BJ (cell line): ENCODE measurements around the gene GRK1. TPM values are rescaled to one million over a fixed set of nuclear protein-coding genes. Genes with fewer than 3 reads are reported as not detected.

Experiments used
- CTCF ChIA-PET: fragments of 350-600 bp; formaldehyde crosslinking; extraction: SDS; loops from one replicate; lab custom pipeline; 2021; ENCODE audit warnings: antibody characterized with exemption, inconsistent platforms; lab: Yijun Ruan, JAX
- POLR2A ChIA-PET: fragments of 300-600 bp; sonication (Branson Sonifier 250); formaldehyde crosslinking; extraction: SDS; loops from one replicate; lab custom pipeline; 2021; ENCODE audit warnings: antibody characterized with exemption; lab: Charles Lee
- DNase-seq: peaks from one replicate; pipeline ENCODE4 v3.0.0-alpha.2; 2011; ENCODE audit warnings: low read depth
- H3K27me3 ChIP-seq: 2 replicates; pipeline ENCODE4 v1.6.0; 2011; ENCODE audit warnings: low read length; ENCODE audit not compliant: control insufficient read depth, insufficient read depth
- H3K36me3 ChIP-seq: 2 replicates; pipeline ENCODE4 v1.5.1; 2011; ENCODE audit warnings: low read length; ENCODE audit not compliant: control insufficient read depth, insufficient read depth
- H3K4me3 ChIP-seq: 2 replicates; pipeline ENCODE4 v1.5.1; 2011; ENCODE audit warnings: low read depth, mild to moderate bottlenecking, control low read depth, low read length
- polyA plus RNA-seq: library from polyadenylated mRNA; depleted of rRNA; stranded (reverse); fragments of >200 nt; gene quantifications from 2 replicates; pipeline ENCODE4 v1.2.3, GENCODE V29; 2011
- TF ChIP-seq, protein P1 (sequence below): IDR thresholded peaks from 2 replicates; pipeline ENCODE4 v1.5.1; 2011; ENCODE audit warnings: low read depth, mild to moderate bottlenecking, control low read depth, inconsistent platforms, low read length, moderate library complexity; ENCODE audit not compliant: insufficient read depth

Gene GRK1
- polyA plus RNA-seq, 1 experiment: 0.02 TPM

DNA sequence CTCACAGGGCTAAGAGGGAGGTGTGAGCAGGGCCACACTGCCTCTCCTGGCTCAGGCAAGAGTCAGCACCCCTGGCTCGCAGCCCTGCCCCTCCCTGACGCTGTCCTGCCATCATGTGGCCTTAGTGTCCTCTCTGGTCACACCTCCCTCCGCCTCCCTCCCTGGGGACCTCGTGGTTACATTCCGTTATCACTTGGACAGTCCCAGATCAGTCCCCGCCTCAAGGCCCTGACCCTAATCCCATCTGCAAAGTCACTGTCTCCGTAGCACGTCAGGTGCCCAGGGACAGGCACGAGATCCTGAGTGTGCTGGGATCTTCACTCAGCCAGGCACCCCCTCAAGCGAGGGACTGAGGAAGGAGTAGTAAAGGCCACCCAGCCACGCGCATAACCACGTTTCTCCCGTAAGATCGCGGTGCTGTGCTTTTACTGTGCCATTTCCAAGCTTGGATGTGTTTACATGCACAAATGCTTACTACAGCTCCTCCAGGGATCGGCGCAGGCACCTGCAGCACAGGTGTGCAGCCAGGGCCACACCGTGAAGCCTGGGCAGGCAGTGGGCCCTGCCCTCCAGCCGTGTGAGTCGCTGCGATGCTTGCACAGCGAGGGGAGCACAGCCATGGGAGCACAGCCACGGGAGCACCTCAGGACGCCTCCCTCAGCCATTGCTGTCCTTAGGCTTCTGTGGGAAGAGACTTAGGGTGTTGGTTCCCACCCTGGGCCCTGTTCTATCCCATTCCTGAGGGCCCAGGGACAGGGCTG lies 81.3 kb downstream of the GRK1 start:
- ChIA-PET POLR2A (no interaction called here), CTCF (no interaction called here)
- TF ChIP-seq, protein P1, sequence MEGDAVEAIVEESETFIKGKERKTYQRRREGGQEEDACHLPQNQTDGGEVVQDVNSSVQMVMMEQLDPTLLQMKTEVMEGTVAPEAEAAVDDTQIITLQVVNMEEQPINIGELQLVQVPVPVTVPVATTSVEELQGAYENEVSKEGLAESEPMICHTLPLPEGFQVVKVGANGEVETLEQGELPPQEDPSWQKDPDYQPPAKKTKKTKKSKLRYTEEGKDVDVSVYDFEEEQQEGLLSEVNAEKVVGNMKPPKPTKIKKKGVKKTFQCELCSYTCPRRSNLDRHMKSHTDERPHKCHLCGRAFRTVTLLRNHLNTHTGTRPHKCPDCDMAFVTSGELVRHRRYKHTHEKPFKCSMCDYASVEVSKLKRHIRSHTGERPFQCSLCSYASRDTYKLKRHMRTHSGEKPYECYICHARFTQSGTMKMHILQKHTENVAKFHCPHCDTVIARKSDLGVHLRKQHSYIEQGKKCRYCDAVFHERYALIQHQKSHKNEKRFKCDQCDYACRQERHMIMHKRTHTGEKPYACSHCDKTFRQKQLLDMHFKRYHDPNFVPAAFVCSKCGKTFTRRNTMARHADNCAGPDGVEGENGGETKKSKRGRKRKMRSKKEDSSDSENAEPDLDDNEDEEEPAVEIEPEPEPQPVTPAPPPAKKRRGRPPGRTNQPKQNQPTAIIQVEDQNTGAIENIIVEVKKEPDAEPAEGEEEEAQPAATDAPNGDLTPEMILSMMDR: no peak
- no peak for DNase-seq
- Histone ChIP-seq H3K36me3 (no peaks in the 10 kb centered on the region), H3K27me3 (no peaks in the 10 kb centered on the region; the same call in 1 of the 2 replicates), H3K4me3 (no peak overlapping the region)

DNA sequence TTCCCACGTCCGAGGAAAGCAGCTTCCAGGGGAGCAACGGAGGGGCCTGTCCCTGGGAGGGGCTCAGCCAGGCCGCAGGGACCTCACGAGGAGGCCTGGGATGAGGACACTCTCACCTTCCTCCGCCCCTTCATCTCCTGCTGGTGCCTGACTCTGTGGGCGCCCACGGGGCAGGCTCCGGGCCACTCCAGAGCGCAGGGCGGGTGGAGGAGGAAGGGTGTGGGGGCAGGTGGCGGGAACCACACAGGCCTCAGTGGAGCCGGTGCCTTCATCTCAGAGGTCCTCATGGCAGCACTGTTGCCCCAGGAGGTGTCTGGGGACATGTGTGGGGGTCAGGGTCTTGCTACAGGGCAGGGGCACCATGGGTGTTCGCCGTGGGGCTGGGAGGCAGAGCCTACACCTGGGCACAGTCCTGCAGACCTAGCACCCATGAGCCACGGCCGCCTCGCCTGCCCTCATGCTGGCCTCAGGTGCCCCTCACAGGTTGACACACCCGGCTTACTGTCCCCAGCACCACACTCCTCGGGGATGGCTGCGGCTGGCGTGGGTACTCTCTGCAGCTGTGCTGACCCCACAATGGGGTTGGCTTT lies 81.9 kb downstream of the GRK1 start:
- ChIA-PET POLR2A (no interaction called here), CTCF (no interaction called here)
- Histone ChIP-seq H3K27me3 (no peaks in the 10 kb centered on the region), H3K4me3 (no peak overlapping the region), H3K36me3 (no peaks in the 10 kb centered on the region)
- DNase-seq: no peak
- TF ChIP-seq, protein P1: no peak

DNA sequence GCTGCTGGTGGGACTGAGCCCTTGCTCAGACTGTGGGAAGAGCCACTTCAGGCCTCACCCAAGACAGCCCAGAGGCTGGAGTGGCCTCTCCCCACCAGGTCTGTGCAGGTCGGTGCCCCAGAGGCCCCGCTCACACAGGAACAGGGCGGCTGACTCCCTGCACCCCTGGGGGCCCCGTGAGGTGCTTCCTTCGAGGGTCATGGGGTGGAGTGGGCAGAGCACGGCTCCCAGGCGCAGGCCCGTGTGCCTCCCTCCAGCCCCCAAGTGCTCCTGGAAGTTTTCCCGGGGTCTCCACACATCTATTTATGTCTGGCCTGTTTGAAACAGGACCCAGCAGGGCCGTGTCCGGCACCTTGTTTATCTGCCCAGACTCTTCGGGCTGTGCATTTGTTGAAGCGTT lies 82.5 kb downstream of the GRK1 start:
- Histone ChIP-seq H3K4me3 (no peak overlapping the region), H3K27me3 (no peaks in the 10 kb centered on the region), H3K36me3 (no peaks in the 10 kb centered on the region)
- no peak for DNase-seq
- CTCF ChIA-PET: interaction anchor here (1.2 kb wide), 1 partner anchor 21 kb away, joined by 3 read pairs; no protein-coding TSS in a partner anchor
- POLR2A ChIA-PET: no interaction called here
- TF ChIP-seq, protein P1: no peak

DNA sequence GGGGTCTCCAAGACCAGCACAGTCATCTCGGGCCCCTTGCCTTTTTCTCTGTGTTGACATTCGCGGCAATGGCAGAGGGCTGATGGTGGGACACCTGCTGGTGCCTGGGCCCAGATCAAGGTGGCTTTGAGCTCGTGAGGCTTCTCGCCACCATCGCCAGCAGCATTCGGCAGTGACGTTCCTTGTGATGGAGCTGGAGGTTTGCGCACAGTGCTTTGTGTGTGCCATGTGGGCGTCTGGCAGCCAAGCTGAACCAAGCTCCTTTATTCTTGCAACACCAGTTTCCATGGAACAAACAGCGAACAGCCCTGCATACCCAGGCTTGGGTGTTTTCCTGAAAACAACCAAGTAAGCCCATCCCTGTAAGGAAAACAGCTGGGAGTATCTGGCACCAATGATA lies 82.9 kb downstream of the GRK1 start:
- H3K36me3 ChIP-seq: no peaks in the 10 kb centered on the region
- ChIA-PET CTCF (interaction anchor here (1.2 kb wide), 1 partner anchor 21 kb away, joined by 3 read pairs; no protein-coding TSS in a partner anchor), POLR2A (no interaction called here)
- H3K27me3 ChIP-seq: no peaks in the 10 kb centered on the region
- TF ChIP-seq, protein P1: no peak
- no peak overlapping the region for H3K4me3 ChIP-seq
- no peak for DNase-seq

DNA sequence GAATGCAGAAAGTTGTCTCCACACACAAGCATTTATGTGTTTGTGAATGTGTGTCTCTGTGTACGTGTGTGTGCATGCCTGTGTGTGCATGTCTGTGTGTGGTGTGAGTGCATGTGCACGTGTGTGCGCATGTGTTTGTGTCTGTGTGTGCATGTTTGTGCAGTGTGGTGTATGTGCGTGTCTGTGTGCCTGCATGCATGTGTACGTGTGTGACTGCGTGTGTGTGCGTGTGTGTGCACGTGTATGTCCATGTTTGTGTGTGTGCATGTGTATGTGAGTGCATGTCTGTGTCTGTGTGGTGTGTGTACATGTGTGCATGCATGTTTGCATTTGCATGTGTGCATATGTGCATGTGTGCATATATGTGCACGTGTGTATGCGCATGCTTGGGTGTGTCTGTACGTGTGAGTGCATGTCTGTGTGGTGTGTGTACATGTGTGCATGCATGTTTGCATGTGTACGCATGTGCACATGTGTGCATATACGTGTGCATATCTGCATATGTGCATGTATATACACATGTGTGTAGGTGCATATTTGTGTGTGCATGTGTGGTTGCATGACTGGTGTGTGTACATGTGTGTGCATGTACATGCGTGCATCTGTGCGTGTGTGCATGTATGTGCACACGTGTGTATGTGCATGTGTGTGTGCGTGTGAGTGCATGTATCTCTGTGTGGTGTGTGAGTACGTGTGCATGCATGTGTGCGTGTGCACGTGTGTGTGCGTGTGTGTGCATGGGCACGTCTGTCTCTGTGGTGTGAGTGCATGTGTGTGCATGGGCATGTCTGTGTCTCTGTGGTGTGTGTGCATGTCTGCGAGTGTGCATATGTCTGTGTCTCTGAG lies 83.8 kb downstream of the GRK1 start:
- TF ChIP-seq, protein P1: no peak
- DNase-seq: no peak
- ChIA-PET POLR2A (no interaction called here), CTCF (interaction anchor here (1.2 kb wide), 1 partner anchor 22 kb away, joined by 3 read pairs; no protein-coding TSS in a partner anchor)
- Histone ChIP-seq H3K36me3 (no peaks in the 10 kb centered on the region), H3K4me3 (no peak overlapping the region), H3K27me3 (no peaks in the 10 kb centered on the region)
